Thymus (tissue), 11 donors: ENCODE measurements around the gene TCIRG1. TPM values are rescaled to one million over a fixed set of nuclear protein-coding genes. Genes with fewer than 3 reads are reported as not detected.
A peak's percentile ranks its signal among the peaks of the same experiment; 100 is the strongest.

Source experiments
- DNase-seq, 9 donors: peaks; one replicate each; pipeline ENCODE4 v3.0.0-alpha.2; 2013; ENCODE audit warnings: low spot score in 9 of 9, low read depth in 6 of 9, missing footprints in 1 of 9
- H3K27ac ChIP-seq, 2 donors: one replicate each; pipeline ENCODE4 v1.5.1; 2013; ENCODE audit warnings: control low read depth in 1 of 2, low read depth in 1 of 2, low read length in 1 of 2, mild to moderate bottlenecking in 1 of 2, moderate library complexity in 1 of 2
- H3K27me3 ChIP-seq, 2 donors: one replicate each; pipeline ENCODE4 v1.5.1; 2013; ENCODE audit warnings: low read length in 1 of 2; ENCODE audit not compliant: control insufficient read depth in 2 of 2, insufficient read depth in 1 of 2
- H3K36me3 ChIP-seq, 2 donors: one replicate each; pipeline ENCODE4 v1.5.1; 2013; ENCODE audit warnings: low read length in 1 of 2, mild to moderate bottlenecking in 1 of 2, moderate library complexity in 1 of 2; ENCODE audit not compliant: control insufficient read depth in 2 of 2, insufficient read depth in 2 of 2
- H3K4me1 ChIP-seq, 2 donors: one replicate each; pipeline ENCODE4 v1.5.1; 2013; ENCODE audit warnings: low read length in 2 of 2; ENCODE audit not compliant: control insufficient read depth in 2 of 2, insufficient read depth in 2 of 2
- H3K4me3 ChIP-seq, 2 donors: one replicate each; pipeline ENCODE4 v1.5.1; 2013; ENCODE audit warnings: low read length in 2 of 2, control low read depth in 1 of 2, mild to moderate bottlenecking in 1 of 2
- H3K9me3 ChIP-seq, 2 donors: one replicate each; pipeline ENCODE4 v1.5.1; 2013; ENCODE audit warnings: low read length in 1 of 2, mild to moderate bottlenecking in 1 of 2; ENCODE audit not compliant: control insufficient read depth in 2 of 2, insufficient read depth in 1 of 2
- WGBS: extraction: QIAGEN DNeasy Blood & Tissue Kit; methylation state at CpG from one replicate; pipeline ENCODE4 v1.1.7; 2013; 5-methylcytosine and 5-hydroxymethylcytosine counted together
- polyA plus RNA-seq: library from polyadenylated mRNA; stranded (reverse); fragments of 200-250 nt; gene quantifications from one replicate; pipeline ENCODE4 v1.2.3, GENCODE V29; 2013
- total RNA-seq: library from RNA; stranded (reverse); fragments of 120-200 nt; gene quantifications from one replicate; pipeline ENCODE4 v1.2.4, GENCODE V29; 2013
- donor health status: healthy.

TCIRG1 gene
- total and polyA plus RNA-seq, 2 donors: 44.8 to 236 TPM

- Histone ChIP-seq H3K4me1 (no peaks in the 10 kb centered on the region), H3K4me3 (no peak overlapping the region), H3K27me3 (no peaks in the 10 kb centered on the region), H3K27ac (no peak overlapping the region), H3K36me3 (peaks cover 19 to 35% of the 10 kb centered on the region in 2 donors), H3K9me3 (no peaks in the 10 kb centered on the region)
- DNase-seq: no peak
- 71% methylated on average over 3 of the region's 3 CpGs for WGBS
Measured at GRCh38 chr11:68071281-68072048, 32.6 kb downstream of the TCIRG1 start.

GRCh38 chr11:68074584-68075352 is 35.9 kb downstream of the TCIRG1 start:
- Histone ChIP-seq H3K4me1 (no peaks in the 10 kb centered on the region), H3K36me3 (peaks cover 12 to 23% of the 10 kb centered on the region in 2 donors), H3K9me3 (no peaks in the 10 kb centered on the region), H3K27me3 (no peaks in the 10 kb centered on the region), H3K4me3 (no peak overlapping the region), H3K27ac (no peak overlapping the region)
- no peak for DNase-seq
- 99% methylated on average over 10 of the region's 10 CpGs for WGBS

DNA sequence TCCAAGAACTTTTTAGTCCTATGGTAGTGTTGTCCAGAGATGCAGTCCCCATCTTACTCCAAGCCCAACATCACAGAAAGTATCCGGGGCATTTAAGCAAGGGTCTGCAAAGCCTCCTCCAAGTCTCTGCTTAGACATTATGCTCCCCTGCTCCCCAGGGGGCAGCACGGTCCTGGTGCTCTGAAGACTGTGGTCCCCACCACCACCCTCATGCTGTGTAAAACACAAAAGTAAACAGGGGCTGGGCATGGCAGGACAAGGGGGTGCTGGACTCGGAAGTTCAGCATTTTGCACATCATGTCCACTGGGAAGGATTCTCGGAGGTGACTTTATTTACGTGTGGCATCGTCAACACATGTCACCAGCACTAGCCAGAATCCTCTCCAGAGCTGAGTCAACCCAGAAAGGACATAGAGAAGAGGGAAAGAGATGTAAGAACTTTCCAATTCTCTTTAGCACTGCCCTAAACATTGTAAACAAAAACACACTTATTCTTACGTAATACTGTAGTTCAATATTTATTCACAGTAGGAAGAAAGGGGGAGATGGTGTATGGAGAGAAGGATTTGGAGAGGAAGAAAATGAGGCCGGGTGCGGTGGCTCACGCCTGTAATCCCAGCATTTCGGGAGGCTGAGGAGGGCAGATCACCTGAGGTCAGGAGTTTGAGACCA is 37.7 kb downstream of the TCIRG1 start:
- peaks cover 12% of the 10 kb centered on the region in 2 donors for H3K36me3 ChIP-seq
- H3K9me3 ChIP-seq: no peaks in the 10 kb centered on the region
- WGBS: 92% methylated on average over 11 of the region's 11 CpGs
- DNase-seq: peak in 1 of 9 donors; percentile 12
- no peak overlapping the region for H3K27ac ChIP-seq
- H3K27me3 ChIP-seq: no peaks in the 10 kb centered on the region
- no peak overlapping the region for H3K4me3 ChIP-seq
- no peaks in the 10 kb centered on the region for H3K4me1 ChIP-seq

DNA sequence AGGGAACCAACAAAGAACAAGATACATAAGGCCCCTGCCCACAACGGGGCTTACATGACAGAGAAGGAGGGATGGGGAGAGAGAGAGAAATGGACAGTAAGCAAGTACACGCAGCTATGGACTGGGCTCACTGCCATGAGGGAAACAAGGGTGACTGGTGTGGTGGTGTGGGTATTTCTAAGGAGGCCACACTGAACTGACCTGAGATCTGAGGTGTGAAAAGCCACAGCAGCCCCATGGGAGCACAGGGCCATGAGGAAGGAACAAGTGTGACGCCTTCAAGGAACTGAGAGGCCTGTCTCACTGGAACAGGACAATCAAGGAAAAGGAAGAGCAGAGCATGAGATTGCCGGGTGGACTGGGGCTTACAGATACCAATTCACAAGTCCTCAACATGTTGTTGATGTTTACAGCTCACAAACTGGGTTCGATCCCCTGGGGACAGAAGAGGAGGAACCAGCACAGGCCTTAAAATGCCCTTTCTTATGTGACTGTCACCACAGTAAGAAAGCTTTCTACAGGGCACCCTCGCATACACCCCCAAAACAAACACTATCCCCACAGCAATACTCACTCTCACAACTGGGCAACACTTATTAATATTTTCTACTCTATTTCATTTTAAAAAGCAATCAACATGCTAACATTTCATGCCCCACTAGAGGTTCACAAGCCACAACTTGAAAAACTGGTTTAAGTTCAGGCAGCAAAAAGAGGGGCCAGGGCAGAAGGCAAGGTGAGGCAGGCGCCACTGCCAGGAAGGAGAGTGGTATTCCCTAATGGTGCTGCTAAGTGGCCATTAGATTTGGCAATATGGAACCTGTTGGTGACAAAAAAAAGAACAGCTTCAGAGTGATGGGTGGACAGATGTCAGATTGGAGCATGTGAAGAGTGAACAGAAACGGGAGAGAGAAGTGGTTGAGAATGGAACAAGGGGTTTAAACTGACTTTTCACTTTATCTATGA is 39.1 kb downstream of the TCIRG1 start:
- Histone ChIP-seq H3K4me1 (no peaks in the 10 kb centered on the region), H3K27me3 (no peaks in the 10 kb centered on the region), H3K27ac (no peak overlapping the region), H3K9me3 (no peaks in the 10 kb centered on the region), H3K36me3 (peaks cover 10 to 11% of the 10 kb centered on the region in 2 donors), H3K4me3 (no peak overlapping the region)
- no peak for DNase-seq
- 95% methylated on average over 8 of the region's 8 CpGs for WGBS

GRCh38 chr11:68080860-68081259 is 42.0 kb downstream of the TCIRG1 start:
- H3K9me3 ChIP-seq: no peaks in the 10 kb centered on the region
- no peaks in the 10 kb centered on the region for H3K27me3 ChIP-seq
- WGBS: 98% methylated on average over 8 of the region's 8 CpGs
- H3K4me3 ChIP-seq: no peak overlapping the region
- no peak overlapping the region for H3K27ac ChIP-seq
- peaks cover 5 to 8% of the 10 kb centered on the region in 2 donors for H3K36me3 ChIP-seq
- no peak for DNase-seq
- no peaks in the 10 kb centered on the region for H3K4me1 ChIP-seq

GRCh38 chr11:68081691-68082090 is 42.9 kb downstream of the TCIRG1 start:
- no peak for DNase-seq
- no peaks in the 10 kb centered on the region for H3K4me1 ChIP-seq
- 93% methylated on average over 9 of the region's 9 CpGs for WGBS
- no peak overlapping the region for H3K27ac ChIP-seq
- no peaks in the 10 kb centered on the region for H3K27me3 ChIP-seq
- H3K9me3 ChIP-seq: no peaks in the 10 kb centered on the region
- H3K36me3 ChIP-seq: peaks cover 5 to 8% of the 10 kb centered on the region in 2 donors
- H3K4me3 ChIP-seq: no peak overlapping the region

GRCh38 chr11:68082481-68082880 is 43.7 kb downstream of the TCIRG1 start:
- no peaks in the 10 kb centered on the region for H3K9me3 ChIP-seq
- WGBS: 91% methylated on average over 3 of the region's 3 CpGs
- no peaks in the 10 kb centered on the region for H3K27me3 ChIP-seq
- H3K36me3 ChIP-seq: peaks cover 5 to 8% of the 10 kb centered on the region in 2 donors
- DNase-seq: no peak
- no peak overlapping the region for H3K4me3 ChIP-seq
- no peaks in the 10 kb centered on the region for H3K4me1 ChIP-seq
- no peak overlapping the region for H3K27ac ChIP-seq

- Histone ChIP-seq H3K27ac (no peak overlapping the region), H3K4me1 (no peaks in the 10 kb centered on the region), H3K4me3 (no peak overlapping the region), H3K9me3 (no peaks in the 10 kb centered on the region), H3K36me3 (peaks cover 5 to 8% of the 10 kb centered on the region in 2 donors), H3K27me3 (no peaks in the 10 kb centered on the region)
- 98% methylated on average over 3 of the region's 3 CpGs for WGBS
- DNase-seq: no peak
Measured at GRCh38 chr11:68083517-68083916, 44.7 kb downstream of the TCIRG1 start.
